ENCODE data around the gene LBP.

The LBP gene

GRCh38 chr20:38346247-38346651, at the start of gene LBP:
TSS of gene LBP (plus strand) at chr20:38346482. CDS start at chr20:38346517, 35 bp downstream.
- Histone ChIP-seq H3K27me3 (ENCODE audit: control insufficient read depth, insufficient read depth, low read length) (no peaks in the 10 kb centered on the region), H3K36me3 (ENCODE audit: control insufficient read depth, insufficient read depth, low read length) (no peaks in the 10 kb centered on the region), H3K9me3 (ENCODE audit: control insufficient read depth, insufficient read depth, low read length) (no peaks in the 10 kb centered on the region), H3K4me1 (ENCODE audit: control insufficient read depth, insufficient read depth, low read length) (peaks cover 6% of the 10 kb centered on the region), H3K4me3 (ENCODE audit: low read length) (no peak within 1 kb of the TSS), H3K27ac (ENCODE audit: low read length) (no peak within 1 kb of the TSS)
- WGBS (ENCODE audit: insufficient coverage, insufficient read length): no CpG with 5 or more reads among the region's 8 CpGs
- no peak for DNase-seq (ENCODE audit: low read depth, low spot score)

- Histone ChIP-seq H3K9me3 (ENCODE audit: control insufficient read depth, insufficient read depth, low read length) (no peaks in the 10 kb centered on the region), H3K27me3 (ENCODE audit: control insufficient read depth, insufficient read depth, low read length) (no peaks in the 10 kb centered on the region), H3K4me3 (ENCODE audit: low read length) (no peak overlapping the region), H3K4me1 (ENCODE audit: control insufficient read depth, insufficient read depth, low read length) (peaks cover 6% of the 10 kb centered on the region), H3K36me3 (ENCODE audit: control insufficient read depth, insufficient read depth, low read length) (no peaks in the 10 kb centered on the region), H3K27ac (ENCODE audit: low read length) (no peak overlapping the region)
- no peak for DNase-seq (ENCODE audit: low read depth, low spot score)
- WGBS (ENCODE audit: insufficient coverage, insufficient read length): no CpG with 5 or more reads among the region's 7 CpGs
These were observed 48.2 kb upstream of the LBP start for GRCh38 chr20:38297916-38298674.

GRCh38 chr20:38298768-38299288, 47.5 kb upstream of the LBP start:
- Histone ChIP-seq H3K9me3 (ENCODE audit: control insufficient read depth, insufficient read depth, low read length) (no peaks in the 10 kb centered on the region), H3K4me1 (ENCODE audit: control insufficient read depth, insufficient read depth, low read length) (peaks cover 6% of the 10 kb centered on the region), H3K27me3 (ENCODE audit: control insufficient read depth, insufficient read depth, low read length) (no peaks in the 10 kb centered on the region), H3K4me3 (ENCODE audit: low read length) (no peak overlapping the region), H3K27ac (ENCODE audit: low read length) (no peak overlapping the region), H3K36me3 (ENCODE audit: control insufficient read depth, insufficient read depth, low read length) (no peaks in the 10 kb centered on the region)
- no peak for DNase-seq (ENCODE audit: low read depth, low spot score)
- WGBS (ENCODE audit: insufficient coverage, insufficient read length): no CpG with 5 or more reads among the region's 13 CpGs

GRCh38 chr20:38299963-38300362, 46.3 kb upstream of the LBP start:
- Histone ChIP-seq H3K4me3 (ENCODE audit: low read length) (no peak overlapping the region), H3K27me3 (ENCODE audit: control insufficient read depth, insufficient read depth, low read length) (no peaks in the 10 kb centered on the region), H3K36me3 (ENCODE audit: control insufficient read depth, insufficient read depth, low read length) (no peaks in the 10 kb centered on the region), H3K4me1 (ENCODE audit: control insufficient read depth, insufficient read depth, low read length) (peaks cover 3% of the 10 kb centered on the region), H3K27ac (ENCODE audit: low read length) (no peak overlapping the region), H3K9me3 (ENCODE audit: control insufficient read depth, insufficient read depth, low read length) (no peaks in the 10 kb centered on the region)
- no peak for DNase-seq (ENCODE audit: low read depth, low spot score)
- no CpG with 5 or more reads among the region's 6 CpGs for WGBS (ENCODE audit: insufficient coverage, insufficient read length)

- peaks cover 3% of the 10 kb centered on the region for H3K4me1 ChIP-seq (ENCODE audit: control insufficient read depth, insufficient read depth, low read length)
- H3K4me3 ChIP-seq (ENCODE audit: low read length): no peak overlapping the region
- DNase-seq (ENCODE audit: low read depth, low spot score): no peak
- no peaks in the 10 kb centered on the region for H3K36me3 ChIP-seq (ENCODE audit: control insufficient read depth, insufficient read depth, low read length)
- H3K9me3 ChIP-seq (ENCODE audit: control insufficient read depth, insufficient read depth, low read length): no peaks in the 10 kb centered on the region
- H3K27me3 ChIP-seq (ENCODE audit: control insufficient read depth, insufficient read depth, low read length): no peaks in the 10 kb centered on the region
- no CpG with 5 or more reads among the region's 4 CpGs for WGBS (ENCODE audit: insufficient coverage, insufficient read length)
- no peak overlapping the region for H3K27ac ChIP-seq (ENCODE audit: low read length)
These were observed 45.8 kb upstream of the LBP start for GRCh38 chr20:38300438-38300837.

- H3K36me3 ChIP-seq (ENCODE audit: control insufficient read depth, insufficient read depth, low read length): no peaks in the 10 kb centered on the region
- no peak for DNase-seq (ENCODE audit: low read depth, low spot score)
- H3K4me3 ChIP-seq (ENCODE audit: low read length): no peak overlapping the region
- no peaks in the 10 kb centered on the region for H3K9me3 ChIP-seq (ENCODE audit: control insufficient read depth, insufficient read depth, low read length)
- peaks cover 3% of the 10 kb centered on the region for H3K4me1 ChIP-seq (ENCODE audit: control insufficient read depth, insufficient read depth, low read length)
- H3K27ac ChIP-seq (ENCODE audit: low read length): no peak overlapping the region
- no CpG with 5 or more reads among the region's 3 CpGs for WGBS (ENCODE audit: insufficient coverage, insufficient read length)
- H3K27me3 ChIP-seq (ENCODE audit: control insufficient read depth, insufficient read depth, low read length): no peaks in the 10 kb centered on the region
These were observed 45.0 kb upstream of the LBP start for GRCh38 chr20:38301309-38301708.

GRCh38 chr20:38302786-38303185, 43.5 kb upstream of the LBP start:
- no peaks in the 10 kb centered on the region for H3K9me3 ChIP-seq (ENCODE audit: control insufficient read depth, insufficient read depth, low read length)
- no peak overlapping the region for H3K4me3 ChIP-seq (ENCODE audit: low read length)
- peaks cover 3% of the 10 kb centered on the region for H3K4me1 ChIP-seq (ENCODE audit: control insufficient read depth, insufficient read depth, low read length)
- H3K27me3 ChIP-seq (ENCODE audit: control insufficient read depth, insufficient read depth, low read length): no peaks in the 10 kb centered on the region
- no peaks in the 10 kb centered on the region for H3K36me3 ChIP-seq (ENCODE audit: control insufficient read depth, insufficient read depth, low read length)
- H3K27ac ChIP-seq (ENCODE audit: low read length): no peak overlapping the region
- no CpG with 5 or more reads among the region's 11 CpGs for WGBS (ENCODE audit: insufficient coverage, insufficient read length)
- DNase-seq (ENCODE audit: low read depth, low spot score): no peak

- no CpG with 5 or more reads among the region's 21 CpGs for WGBS (ENCODE audit: insufficient coverage, insufficient read length)
- no peak for DNase-seq (ENCODE audit: low read depth, low spot score)
- no peaks in the 10 kb centered on the region for H3K27me3 ChIP-seq (ENCODE audit: control insufficient read depth, insufficient read depth, low read length)
- peaks cover 3% of the 10 kb centered on the region for H3K4me1 ChIP-seq (ENCODE audit: control insufficient read depth, insufficient read depth, low read length)
- H3K4me3 ChIP-seq (ENCODE audit: low read length): no peak within 1 kb of the TSS
- H3K36me3 ChIP-seq (ENCODE audit: control insufficient read depth, insufficient read depth, low read length): no peaks in the 10 kb centered on the region
- H3K27ac ChIP-seq (ENCODE audit: low read length): no peak within 1 kb of the TSS
- no peaks in the 10 kb centered on the region for H3K9me3 ChIP-seq (ENCODE audit: control insufficient read depth, insufficient read depth, low read length)
These were observed 42.3 kb upstream of the LBP start, which contains the start of gene BPI for GRCh38 chr20:38303908-38304379. TSS of gene BPI (plus strand) at chr20:38304156. CDS start at chr20:38304224, 68 bp downstream.

GRCh38 chr20:38304845-38305447, 41.3 kb upstream of the LBP start:
- Histone ChIP-seq H3K36me3 (ENCODE audit: control insufficient read depth, insufficient read depth, low read length) (no peaks in the 10 kb centered on the region), H3K9me3 (ENCODE audit: control insufficient read depth, insufficient read depth, low read length) (no peaks in the 10 kb centered on the region), H3K27me3 (ENCODE audit: control insufficient read depth, insufficient read depth, low read length) (no peaks in the 10 kb centered on the region), H3K4me3 (ENCODE audit: low read length) (no peak overlapping the region), H3K27ac (ENCODE audit: low read length) (no peak overlapping the region), H3K4me1 (ENCODE audit: control insufficient read depth, insufficient read depth, low read length) (peaks cover under 1% of the 10 kb centered on the region)
- no peak for DNase-seq (ENCODE audit: low read depth, low spot score)
- WGBS (ENCODE audit: insufficient coverage, insufficient read length): no CpG with 5 or more reads among the region's 8 CpGs

GRCh38 chr20:38305541-38305940, 40.7 kb upstream of the LBP start:
- no CpG with 5 or more reads among the region's 4 CpGs for WGBS (ENCODE audit: insufficient coverage, insufficient read length)

More at GRCh38 chr20:38305541-38305940, 40.7 kb upstream of the LBP start:
- Histone ChIP-seq H3K27ac (ENCODE audit: low read length) (no peak overlapping the region), H3K36me3 (ENCODE audit: control insufficient read depth, insufficient read depth, low read length) (no peaks in the 10 kb centered on the region), H3K4me1 (ENCODE audit: control insufficient read depth, insufficient read depth, low read length) (no peaks in the 10 kb centered on the region), H3K4me3 (ENCODE audit: low read length) (no peak overlapping the region), H3K27me3 (ENCODE audit: control insufficient read depth, insufficient read depth, low read length) (no peaks in the 10 kb centered on the region), H3K9me3 (ENCODE audit: control insufficient read depth, insufficient read depth, low read length) (no peaks in the 10 kb centered on the region)
- no peak for DNase-seq (ENCODE audit: low read depth, low spot score)

Data from iPS DF 6.9 (cell line).